Muscle layer of colon (tissue), 2 donors: Measurements from ENCODE around the gene MGAT5.

Experiments
- H3K27ac ChIP-seq: one replicate; pipeline ENCODE4 v1.7.0; 2013; ENCODE audit warnings: low read depth, mild to moderate bottlenecking, low read length, moderate library complexity
- H3K27me3 ChIP-seq, 2 donors: one replicate each; pipeline ENCODE4 v1.7.0; 2013; ENCODE audit warnings: low read length in 2 of 2, mild to moderate bottlenecking in 2 of 2; ENCODE audit not compliant: insufficient read depth in 2 of 2, control insufficient read depth in 1 of 2
- H3K36me3 ChIP-seq: one replicate; pipeline ENCODE4 v1.7.0; 2013; ENCODE audit warnings: mild to moderate bottlenecking, low read length; ENCODE audit not compliant: insufficient read depth
- H3K4me1 ChIP-seq: one replicate; pipeline ENCODE4 v1.7.0; 2013; ENCODE audit warnings: mild to moderate bottlenecking, low read length; ENCODE audit not compliant: insufficient read depth
- H3K4me3 ChIP-seq, 2 donors: one replicate each; pipeline ENCODE4 v1.7.0; 2013; ENCODE audit warnings: low read length in 2 of 2, low read depth in 1 of 2, mild to moderate bottlenecking in 1 of 2, moderate library complexity in 1 of 2
- H3K9ac ChIP-seq: one replicate; pipeline ENCODE4 v1.7.0; 2013; ENCODE audit warnings: low read length
- H3K9me3 ChIP-seq: one replicate; pipeline ENCODE4 v1.7.0; 2013; ENCODE audit warnings: mild to moderate bottlenecking, low read length
- donor health status: abdominal sarcoma.
- donor health status: Adenocarcinoma of cecum.

MGAT5 gene

DNA sequence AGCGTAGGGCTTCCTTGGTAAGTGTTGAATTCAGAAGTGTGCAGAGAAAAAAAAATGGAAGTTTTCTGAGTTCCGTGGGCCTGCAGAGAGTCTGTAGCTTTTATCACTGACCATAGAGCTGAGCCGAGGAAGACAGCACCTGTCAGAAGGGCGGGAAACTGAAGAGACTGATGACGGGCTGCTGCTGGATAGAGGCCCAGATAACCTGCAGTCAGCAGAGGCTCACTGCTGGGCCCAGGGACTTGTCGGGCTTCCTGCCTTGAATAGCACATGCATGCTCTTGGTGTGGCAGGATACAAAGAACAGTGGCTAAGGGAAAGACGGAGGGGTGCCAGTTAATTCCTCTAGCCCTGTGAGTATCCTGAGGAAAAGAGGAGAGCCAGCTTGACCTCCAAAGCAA is 166.4 kb downstream of the MGAT5 start:
- Histone ChIP-seq H3K4me3 (no peak overlapping the region), H3K36me3 (peaks cover 22% of the 10 kb centered on the region), H3K27me3 (no peaks in the 10 kb centered on the region), H3K27ac (no peak overlapping the region), H3K4me1 (no peaks in the 10 kb centered on the region), H3K9ac (no peak overlapping the region), H3K9me3 (no peaks in the 10 kb centered on the region)

GRCh38 chr2:134420920-134421319 is 167.0 kb downstream of the MGAT5 start:
- no peaks in the 10 kb centered on the region for H3K4me1 ChIP-seq
- H3K9ac ChIP-seq: no peak overlapping the region
- peaks cover 22% of the 10 kb centered on the region for H3K36me3 ChIP-seq
- no peaks in the 10 kb centered on the region for H3K27me3 ChIP-seq
- no peaks in the 10 kb centered on the region for H3K9me3 ChIP-seq
- H3K4me3 ChIP-seq: no peak overlapping the region
- H3K27ac ChIP-seq: no peak overlapping the region

DNA sequence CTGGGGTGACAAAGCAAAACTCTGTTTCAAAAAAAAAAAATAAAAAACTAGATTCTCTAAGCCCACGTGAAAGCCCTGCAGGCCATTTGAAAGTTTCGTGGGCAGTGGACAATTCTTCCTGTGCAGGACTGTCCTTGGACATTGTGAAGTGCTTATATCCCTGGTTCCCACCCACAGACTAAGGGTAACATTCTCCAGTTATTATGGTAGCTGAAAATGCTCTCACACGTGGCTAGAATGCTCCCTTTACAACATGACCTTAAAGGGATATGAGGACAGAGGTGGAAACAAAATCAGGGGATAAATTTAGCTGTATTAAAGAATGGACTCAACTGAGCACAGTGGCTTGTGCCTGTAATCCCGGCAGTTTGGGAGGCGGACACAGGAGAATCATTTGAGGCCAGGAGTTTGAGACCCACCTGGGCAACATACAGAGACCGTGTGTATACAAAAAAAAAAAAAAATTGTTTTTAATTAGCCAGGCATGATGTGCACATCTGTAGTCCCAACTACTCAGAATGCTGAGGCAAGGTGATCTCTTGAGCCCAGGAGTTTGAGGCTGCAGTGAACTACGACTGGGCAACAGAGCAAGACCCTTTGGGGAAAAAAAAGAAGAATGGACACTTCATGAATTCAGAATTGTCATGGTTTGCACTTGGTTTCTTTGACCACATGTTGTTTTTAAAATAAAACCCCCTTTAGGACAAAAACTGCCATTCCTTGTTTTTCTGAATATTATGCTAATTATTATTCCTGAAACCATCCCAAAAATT is 167.9 kb downstream of the MGAT5 start:
- Histone ChIP-seq H3K4me3 (no peak overlapping the region), H3K9me3 (no peaks in the 10 kb centered on the region), H3K4me1 (no peaks in the 10 kb centered on the region), H3K9ac (no peak overlapping the region), H3K27me3 (no peaks in the 10 kb centered on the region), H3K36me3 (peaks cover 22% of the 10 kb centered on the region), H3K27ac (no peak overlapping the region)

GRCh38 chr2:134425724-134426496 is 172.0 kb downstream of the MGAT5 start:
- peaks cover 19% of the 10 kb centered on the region for H3K36me3 ChIP-seq

GRCh38 chr2:134426721-134427120 is 172.8 kb downstream of the MGAT5 start:
- Histone ChIP-seq H3K9ac (no peak overlapping the region), H3K36me3 (peaks cover 19% of the 10 kb centered on the region), H3K27ac (no peak overlapping the region), H3K27me3 (no peaks in the 10 kb centered on the region), H3K9me3 (no peaks in the 10 kb centered on the region), H3K4me3 (no peak overlapping the region), H3K4me1 (no peaks in the 10 kb centered on the region)

More at GRCh38 chr2:134425724-134426496, 172.0 kb downstream of the MGAT5 start:
- Histone ChIP-seq H3K4me3 (no peak overlapping the region), H3K9ac (no peak overlapping the region), H3K27me3 (no peaks in the 10 kb centered on the region), H3K9me3 (no peaks in the 10 kb centered on the region), H3K4me1 (no peaks in the 10 kb centered on the region), H3K27ac (no peak overlapping the region)

GRCh38 chr2:134429886-134430285 is 176.0 kb downstream of the MGAT5 start:
- no peak overlapping the region for H3K9ac ChIP-seq
- peaks cover 3% of the 10 kb centered on the region for H3K36me3 ChIP-seq
- no peaks in the 10 kb centered on the region for H3K4me1 ChIP-seq
- H3K27me3 ChIP-seq: no peaks in the 10 kb centered on the region
- no peak overlapping the region for H3K4me3 ChIP-seq
- no peak overlapping the region for H3K27ac ChIP-seq
- no peaks in the 10 kb centered on the region for H3K9me3 ChIP-seq

GRCh38 chr2:134431838-134432434 is 178.1 kb downstream of the MGAT5 start:
- no peak overlapping the region for H3K9ac ChIP-seq
- no peaks in the 10 kb centered on the region for H3K27me3 ChIP-seq
- no peaks in the 10 kb centered on the region for H3K9me3 ChIP-seq
- H3K36me3 ChIP-seq: peaks cover 3% of the 10 kb centered on the region
- H3K27ac ChIP-seq: no peak overlapping the region
- no peaks in the 10 kb centered on the region for H3K4me1 ChIP-seq
- no peak overlapping the region for H3K4me3 ChIP-seq

DNA sequence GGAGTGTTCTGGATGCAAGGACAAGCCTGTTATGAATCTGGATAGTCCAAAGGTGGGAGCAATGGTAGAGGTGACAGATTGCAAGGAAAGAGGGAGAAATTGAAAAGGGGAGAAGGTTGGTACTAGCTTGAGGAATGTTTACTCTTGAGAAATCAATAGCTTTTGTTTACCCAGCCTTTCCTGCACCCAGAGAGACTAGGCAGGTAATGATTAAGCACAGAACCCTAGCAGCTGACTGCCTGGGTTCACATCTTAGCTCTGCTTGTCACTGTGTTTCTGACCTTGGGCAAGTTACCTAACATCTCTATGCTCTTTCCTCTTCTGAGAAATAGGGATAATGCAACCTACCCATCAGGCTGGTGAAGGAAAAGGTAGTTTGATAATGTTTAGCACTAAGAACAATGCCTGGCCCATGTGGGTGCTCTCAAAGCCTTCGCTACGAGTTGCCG is 178.6 kb downstream of the MGAT5 start:
- Histone ChIP-seq H3K4me1 (no peaks in the 10 kb centered on the region), H3K4me3 (no peak overlapping the region), H3K27ac (no peak overlapping the region), H3K27me3 (no peaks in the 10 kb centered on the region), H3K9ac (no peak overlapping the region), H3K9me3 (no peaks in the 10 kb centered on the region), H3K36me3 (peaks cover 3% of the 10 kb centered on the region)

DNA sequence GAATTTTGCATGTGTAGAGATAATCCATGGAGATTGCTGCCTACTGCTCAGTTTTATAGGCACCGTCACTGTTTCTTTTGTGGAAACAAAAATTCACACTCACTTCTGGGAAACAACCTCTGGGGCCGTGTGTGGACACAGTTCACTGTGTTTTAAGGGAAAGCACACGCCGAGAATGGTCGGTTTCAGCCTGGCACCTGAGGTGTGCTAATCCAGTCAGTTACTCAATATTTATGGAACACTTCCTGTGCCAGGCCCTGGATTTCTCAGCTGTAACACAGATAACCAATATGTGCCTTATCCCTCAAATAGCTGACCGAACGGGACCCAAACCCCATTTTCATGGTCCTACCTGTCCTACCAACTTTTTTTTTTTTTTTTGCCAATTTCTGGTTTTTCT is 179.6 kb downstream of the MGAT5 start:
- no peaks in the 10 kb centered on the region for H3K9me3 ChIP-seq
- H3K27ac ChIP-seq: no peak overlapping the region
- no peaks in the 10 kb centered on the region for H3K4me1 ChIP-seq
- no peak overlapping the region for H3K4me3 ChIP-seq
- no peak overlapping the region for H3K9ac ChIP-seq
- peaks cover 3% of the 10 kb centered on the region for H3K36me3 ChIP-seq
- H3K27me3 ChIP-seq: no peaks in the 10 kb centered on the region

GRCh38 chr2:134433979-134434378 is 180.1 kb downstream of the MGAT5 start:
- Histone ChIP-seq H3K27me3 (no peaks in the 10 kb centered on the region), H3K36me3 (peaks cover 3% of the 10 kb centered on the region), H3K9ac (no peak overlapping the region), H3K4me3 (no peak overlapping the region), H3K9me3 (no peaks in the 10 kb centered on the region), H3K4me1 (no peaks in the 10 kb centered on the region), H3K27ac (no peak overlapping the region)

DNA sequence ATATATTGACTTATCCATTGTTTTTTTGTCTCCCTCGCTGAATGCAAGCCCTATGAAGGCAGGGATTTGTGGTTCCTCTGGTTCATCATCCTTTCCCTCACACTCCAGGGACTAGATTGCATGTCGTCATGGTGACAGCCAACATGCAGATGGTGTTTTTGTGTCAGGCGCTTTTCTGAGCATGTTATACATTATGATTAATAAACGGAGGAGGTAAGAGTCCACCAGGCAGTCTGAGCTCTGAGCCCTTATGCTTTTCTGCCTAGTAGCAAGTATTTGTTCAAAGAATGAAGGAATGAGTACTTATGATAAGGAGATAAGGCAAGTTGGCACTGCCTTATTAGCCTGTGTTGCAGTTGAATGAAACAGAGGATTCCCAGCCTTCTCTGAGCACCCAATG is 181.6 kb downstream of the MGAT5 start:
- Histone ChIP-seq H3K4me3 (no peak overlapping the region), H3K27ac (no peak overlapping the region), H3K4me1 (no peaks in the 10 kb centered on the region), H3K9ac (no peak overlapping the region), H3K36me3 (peaks cover 3% of the 10 kb centered on the region), H3K27me3 (no peaks in the 10 kb centered on the region), H3K9me3 (no peaks in the 10 kb centered on the region)
